HepG2 (cell line): ENCODE data around the gene ZMYND19. TPM values are rescaled to one million over a fixed set of nuclear protein-coding genes. Genes with fewer than 3 reads are reported as not detected.

ENCODE experiments used
- ATAC-seq: fragments of 200-7000 bp; cut with Tn5 transposase; 3 replicates; pipeline ENCODE4 v1.9.1; 2020; ENCODE audit warnings: mild to moderate bottlenecking, moderate library complexity
- BruUV-seq: library from RNA; stranded (reverse); fragments of 400-500 nt; replicated peaks from 2 replicates; lab custom pipeline; 2021; lab: Mats Ljungman, UMichigan
- CTCF ChIA-PET: fragments of 300-600 bp; formaldehyde crosslinking; extraction: SDS; loops from one replicate; lab custom pipeline; 2021; ENCODE audit warnings: low total read pairs, inconsistent platforms, low intra/inter-chr PET ratio; lab: Yijun Ruan, JAX
- POLR2A ChIA-PET: fragments of 350-600 bp; sonication (Branson Sonifier 250); formaldehyde crosslinking; loops from one replicate; lab custom pipeline; 2020; ENCODE audit warnings: antibody characterized with exemption, inconsistent platforms; lab: Yijun Ruan, JAX
- DNase-seq: peaks from one replicate; pipeline ENCODE4 v3.0.0-alpha.2; 2015; ENCODE audit warnings: low spot score
- FAIRE-seq: peaks from 3 replicates; lab custom pipeline; 2011; peaks lifted over from hg19 to GRCh38; lab: Jason Lieb, UNC
- H2AFZ ChIP-seq: one replicate; pipeline ENCODE4 v1.6.1; 2011; ENCODE audit warnings: low read length, inconsistent platforms
- H3K27ac ChIP-seq: fragments of 300-600 bp; 3 replicates; pipeline ENCODE4 v1.8.0; 2011; ENCODE audit warnings: mixed run types, mild to moderate bottlenecking, mixed read lengths, low read length, inconsistent platforms; ENCODE audit not compliant: insufficient read depth; ENCODE audit errors: extremely low read length
- H3K27me3 ChIP-seq, 2 experiments: fragments of 200-600 bp in 1 of 2; 2 replicates in 1 of 2; 3 replicates in 1 of 2; pipeline versions ENCODE4 v1.6.0 to v1.8.0; 2011; ENCODE audit warnings: low read length in 2 of 2, mild to moderate bottlenecking in 2 of 2, moderate library complexity in 2 of 2, inconsistent platforms in 1 of 2; ENCODE audit not compliant: insufficient read depth in 2 of 2, control insufficient read depth in 1 of 2
- H3K36me3 ChIP-seq, 2 experiments: fragments of 200-600 bp in 1 of 2; replicated peaks in 1 of 2; 2 replicates in 1 of 2; 3 replicates in 1 of 2; pipeline versions ENCODE4 v1.5.1 to v1.8.0; 2011; ENCODE audit warnings: low read length in 2 of 2, inconsistent platforms in 1 of 2; ENCODE audit not compliant: insufficient read depth in 2 of 2, control insufficient read depth in 1 of 2
- H3K4me1 ChIP-seq: 2 replicates; pipeline ENCODE4 v1.5.1; 2012; ENCODE audit warnings: low read length, inconsistent platforms; ENCODE audit not compliant: insufficient read depth
- H3K4me2 ChIP-seq: 2 replicates; pipeline ENCODE4 v1.6.0; 2011; ENCODE audit warnings: low read depth, low read length, inconsistent platforms
- H3K4me3 ChIP-seq, 3 experiments: fragments of 200-600 bp in 1 of 3; sonication (generic), shearing (Covaris generic) in 1 of 3; replicated peaks in 1 of 3; 2 replicates each; pipeline ENCODE4 v1.5.1; 2011 to 2016; ENCODE audit warnings: low read length in 3 of 3, inconsistent platforms in 2 of 3, low read depth in 2 of 3, mild to moderate bottlenecking in 2 of 3, control low read depth in 1 of 3, mixed read lengths in 1 of 3; ENCODE audit not compliant: insufficient read depth in 1 of 3
- H3K79me2 ChIP-seq: one replicate; pipeline ENCODE4 v1.6.1; 2011; ENCODE audit warnings: low read length, inconsistent platforms; ENCODE audit not compliant: insufficient read depth
- H3K9ac ChIP-seq: 2 replicates; pipeline ENCODE4 v1.6.0; 2011; ENCODE audit warnings: mild to moderate bottlenecking, low read depth, low read length, inconsistent platforms; ENCODE audit not compliant: insufficient read depth
- H3K9me3 ChIP-seq: 2 replicates; pipeline ENCODE4 v1.5.1; 2012; ENCODE audit warnings: mild to moderate bottlenecking, low read length
- H4K20me1 ChIP-seq: 2 replicates; pipeline ENCODE4 v1.6.0; 2011; ENCODE audit warnings: inconsistent platforms, mild to moderate bottlenecking, low read length, moderate library complexity; ENCODE audit not compliant: insufficient read depth
- ADNP ChIP-seq: sonication (generic); formaldehyde crosslinking; IDR thresholded peaks from 2 replicates; pipeline ENCODE4 v1.4.0; 2020; ENCODE audit warnings: missing genetic modification reagents
- CBFB ChIP-seq: sonication (generic); formaldehyde crosslinking; IDR thresholded peaks from 2 replicates; pipeline ENCODE4 v1.4.0; 2020; ENCODE audit warnings: missing genetic modification reagents
- EED ChIP-seq: sonication (generic); formaldehyde crosslinking; IDR thresholded peaks from 2 replicates; pipeline ENCODE4 v1.5.0; 2020; ENCODE audit warnings: mild to moderate bottlenecking, missing genetic modification reagents
- HNRNPL ChIP-seq: fragments of 200-400 bp; formaldehyde crosslinking; IDR thresholded peaks from 2 replicates; pipeline ENCODE4 v1.6.1; 2017; ENCODE audit warnings: mild to moderate bottlenecking, low read depth, low read length
- KAT2B ChIP-seq: fragments of 150-350 bp; IDR thresholded peaks from 2 replicates; pipeline ENCODE4 v1.6.1; 2014; ENCODE audit warnings: low read depth, low read length, borderline replicate concordance
- KAT7 ChIP-seq: IDR thresholded peaks from 2 replicates; pipeline ENCODE4 v1.6.1; 2018; ENCODE audit warnings: borderline replicate concordance, missing compliant biosample characterization
- KDM1A ChIP-seq: IDR thresholded peaks from 2 replicates; pipeline ENCODE4 v1.6.1; 2016; ENCODE audit warnings: missing compliant biosample characterization
- MEF2D ChIP-seq: sonication (generic); formaldehyde crosslinking; IDR thresholded peaks from 2 replicates; pipeline ENCODE4 v1.5.1; 2020; ENCODE audit warnings: mild to moderate bottlenecking, missing genetic modification reagents
- POLR2G ChIP-seq: fragments of 200-400 bp; formaldehyde crosslinking; IDR thresholded peaks from 2 replicates; pipeline ENCODE4 v1.6.1; 2018; ENCODE audit warnings: mild to moderate bottlenecking, low read depth, low read length, moderate library complexity
- SP5 ChIP-seq: IDR thresholded peaks from 2 replicates; pipeline ENCODE4 v1.6.1; 2016; ENCODE audit warnings: low read depth, borderline replicate concordance
- TBL1XR1 ChIP-seq: fragments of 150-350 bp; IDR thresholded peaks from 2 replicates; pipeline ENCODE4 v1.6.1; 2014; ENCODE audit warnings: borderline replicate concordance, low read length; ENCODE audit not compliant: partially characterized antibody
- ZNF235 ChIP-seq: sonication (generic); formaldehyde crosslinking; IDR thresholded peaks from 2 replicates; pipeline ENCODE4 v1.8.1; 2023; ENCODE audit warnings: mild to moderate bottlenecking, missing genetic modification reagents, borderline replicate concordance
- ZNF33A ChIP-seq: sonication (generic); formaldehyde crosslinking; IDR thresholded peaks from 2 replicates; pipeline ENCODE4 v1.5.1; 2020; ENCODE audit warnings: missing genetic modification reagents, mild to moderate bottlenecking, moderate library complexity, borderline replicate concordance
- ZNF343 ChIP-seq: sonication (generic); formaldehyde crosslinking; IDR thresholded peaks from 2 replicates; pipeline ENCODE4 v1.4.0; 2020; ENCODE audit warnings: mild to moderate bottlenecking, missing genetic modification reagents
- ZNF530 ChIP-seq: sonication (generic); formaldehyde crosslinking; IDR thresholded peaks from 2 replicates; pipeline ENCODE4 v1.5.0; 2020; ENCODE audit warnings: low read depth, mild to moderate bottlenecking, missing genetic modification reagents
- ZNF564 ChIP-seq: sonication (generic); formaldehyde crosslinking; IDR thresholded peaks from 2 replicates; pipeline ENCODE4 v1.8.1; 2023; ENCODE audit warnings: mild to moderate bottlenecking, missing genetic modification reagents
- ZNF598 ChIP-seq: sonication (generic); formaldehyde crosslinking; IDR thresholded peaks from 2 replicates; pipeline ENCODE4 v1.5.1; 2020; ENCODE audit warnings: mild to moderate bottlenecking, missing genetic modification reagents, borderline replicate concordance
- ZNF749 ChIP-seq: sonication (generic); formaldehyde crosslinking; IDR thresholded peaks from 2 replicates; pipeline ENCODE4 v1.8.0; 2022; ENCODE audit warnings: mild to moderate bottlenecking, missing genetic modification reagents, moderate library complexity, borderline replicate concordance
- WGBS: methylation state at CpG from one replicate; pipeline ENCODE4 v1.1.6; 2017; ENCODE audit warnings: low lambda C conversion rate; 5-methylcytosine and 5-hydroxymethylcytosine counted together
- in situ Hi-C: cut with HindIII; loops from 2 replicates; pipeline ENCODE4 v1.10.0; 2017; ENCODE audit warnings: low pct_unique_long_range_greater_than_20kb; ENCODE audit not compliant: extremely low pct_ligation_motif_present
- intact Hi-C: fragments of 100-400 bp; cut with micrococcal nuclease; formaldehyde crosslinking; loops from one replicate; pipeline ENCODE4 v1.10.0; 2022; ENCODE audit not compliant: unreplicated experiment
- polyA plus RNA-seq, 8 experiments: library from polyadenylated mRNA; depleted of rRNA in 3 of 8; stranded (reverse) in 7 of 8; unstranded in 1 of 8; fragments of >200 nt; fragmentation: Illumina TruSeq in 4 of 8; extraction: Trizol in 4 of 8; gene quantifications; 2 replicates each; pipeline versions ENCODE4 v1.2.1 to v1.2.3, GENCODE V29; 2011 to 2016; ENCODE audit warnings: low read depth in 4 of 8, missing spikeins in 1 of 8, mixed read lengths in 1 of 8; ENCODE audit not compliant: insufficient read depth in 1 of 8
- total RNA-seq, 5 experiments: library from RNA; depleted of rRNA; stranded (reverse); fragments of >200 nt; fragmentation: Illumina TruSeq; extraction: Trizol; gene quantifications; 2 replicates each; pipeline ENCODE4 v1.2.3, GENCODE V29; 2016; ENCODE audit warnings: low read depth in 1 of 5
- TF ChIP-seq, protein P1 (sequence below): sonication (generic); formaldehyde crosslinking; IDR thresholded peaks from 2 replicates; pipeline ENCODE4 v1.5.0; 2020; ENCODE audit warnings: missing genetic modification reagents
- TF ChIP-seq, protein P2 (sequence below): sonication (generic); formaldehyde crosslinking; IDR thresholded peaks from 2 replicates; pipeline ENCODE4 v1.4.0; 2020; ENCODE audit warnings: missing genetic modification reagents, borderline replicate concordance

The ZMYND19 gene
- total and polyA plus RNA-seq, 2 of the 13 experiments (the other 11 are each of a cell fraction or from before 2014, with no cell fraction given), result 21.3 to 38.7 TPM

GRCh38 chr9:137618105-137619067 lies 28.1 kb upstream of the ZMYND19 start, which contains the start of gene EHMT1:
Gene EHMT1, plus strand, starts transcription at chr9:137619005. Its CDS starts 24 bp downstream, at chr9:137619029.
- Histone ChIP-seq H3K9ac (peak within 1 kb of the TSS; percentile 94), H3K27ac (peak within 1 kb of the TSS; percentile 85), H3K36me3 (peaks cover 3 to 13% of the 10 kb centered on the region in 2 experiments; a peak in 4 of 5 replicates), H3K4me2 (peak within 1 kb of the TSS; percentile 90), H4K20me1 (peaks cover 11% of the 10 kb centered on the region), H3K4me3 (peak within 1 kb of the TSS; percentile 90 to 99 (median 96)), H3K79me2 (peaks cover 53% of the 10 kb centered on the region), H3K9me3 (no peaks in the 10 kb centered on the region), H2AFZ (peak within 1 kb of the TSS; percentile 27), H3K27me3 (no peaks in the 10 kb centered on the region; a peak in 1 of 5 replicates), H3K4me1 (peaks cover 38% of the 10 kb centered on the region)
- FAIRE-seq, result no peak
- WGBS, result no CpG with 5 or more reads among the region's 94 CpGs
- in situ Hi-C loops, result no loop called here
- ChIA-PET POLR2A (interaction anchor here (0.6 to 2.3 kb wide), 7 partner anchors 10 to 341 kb away, joined by 3 to 25 read pairs (median 5); partner anchors contain the start of genes ARRDC1, TOR4A and ZMYND19), CTCF (no interaction called here)
- intact Hi-C loops, result no loop called here
- peak; percentile 67 for DNase-seq
- TSS peak; percentile 80 for BruUV-seq
- peak; percentile 76 for ATAC-seq
- no peak for TF ChIP-seq ZNF749
- TF ChIP-seq, protein P1, sequence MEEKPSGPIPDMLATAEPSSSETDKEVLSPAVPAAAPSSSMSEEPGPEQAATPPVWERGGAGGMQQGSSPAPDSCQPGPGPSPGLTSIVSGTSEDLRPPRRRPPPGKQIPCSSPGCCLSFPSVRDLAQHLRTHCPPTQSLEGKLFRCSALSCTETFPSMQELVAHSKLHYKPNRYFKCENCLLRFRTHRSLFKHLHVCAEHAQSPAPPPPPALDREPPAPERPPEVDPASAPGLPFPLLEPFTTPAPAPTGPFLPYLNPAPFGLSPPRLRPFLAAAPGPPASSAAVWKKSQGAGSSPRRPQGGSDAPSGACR (CRISPR knock-in tag), result 0 out of 2 replicates have a peak, but pooled peaks have one; percentile 60
- TF ChIP-seq KAT2B, result no peak
- 0 out of 2 replicates have a peak, but pooled peaks have one; percentile 29 for TF ChIP-seq ZNF343 (CRISPR knock-in tag)
- TF ChIP-seq ZNF235 (CRISPR knock-in tag), result no peak
- no peak for TF ChIP-seq ZNF33A (CRISPR knock-in tag)
- TF ChIP-seq, protein P2, sequence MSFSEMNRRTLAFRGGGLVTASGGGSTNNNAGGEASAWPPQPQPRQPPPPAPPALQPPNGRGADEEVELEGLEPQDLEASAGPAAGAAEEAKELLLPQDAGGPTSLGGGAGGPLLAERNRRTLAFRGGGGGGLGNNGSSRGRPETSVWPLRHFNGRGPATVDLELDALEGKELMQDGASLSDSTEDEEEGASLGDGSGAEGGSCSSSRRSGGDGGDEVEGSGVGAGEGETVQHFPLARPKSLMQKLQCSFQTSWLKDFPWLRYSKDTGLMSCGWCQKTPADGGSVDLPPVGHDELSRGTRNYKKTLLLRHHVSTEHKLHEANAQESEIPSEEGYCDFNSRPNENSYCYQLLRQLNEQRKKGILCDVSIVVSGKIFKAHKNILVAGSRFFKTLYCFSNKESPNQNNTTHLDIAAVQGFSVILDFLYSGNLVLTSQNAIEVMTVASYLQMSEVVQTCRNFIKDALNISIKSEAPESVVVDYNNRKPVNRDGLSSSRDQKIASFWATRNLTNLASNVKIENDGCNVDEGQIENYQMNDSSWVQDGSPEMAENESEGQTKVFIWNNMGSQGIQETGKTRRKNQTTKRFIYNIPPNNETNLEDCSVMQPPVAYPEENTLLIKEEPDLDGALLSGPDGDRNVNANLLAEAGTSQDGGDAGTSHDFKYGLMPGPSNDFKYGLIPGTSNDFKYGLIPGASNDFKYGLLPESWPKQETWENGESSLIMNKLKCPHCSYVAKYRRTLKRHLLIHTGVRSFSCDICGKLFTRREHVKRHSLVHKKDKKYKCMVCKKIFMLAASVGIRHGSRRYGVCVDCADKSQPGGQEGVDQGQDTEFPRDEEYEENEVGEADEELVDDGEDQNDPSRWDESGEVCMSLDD (CRISPR knock-in tag), result no peak
- TF ChIP-seq ZNF530, result no peak
- TF ChIP-seq ADNP, result no peak
- TF ChIP-seq HNRNPL, result 0 out of 2 replicates have a peak, but pooled peaks have one; percentile 42
- TF ChIP-seq ZNF598 (CRISPR knock-in tag), result no peak
- TF ChIP-seq TBL1XR1, result no peak
- TF ChIP-seq CBFB, result 0 out of 2 replicates have a peak, but pooled peaks have one; percentile 44
- peak; percentile 18; the same call in 1 of the 2 replicates for TF ChIP-seq EED (CRISPR knock-in tag)
- TF ChIP-seq POLR2G, result peak; percentile 78
- no peak for TF ChIP-seq SP5 (CRISPR knock-in tag)
- no peak for TF ChIP-seq KDM1A (CRISPR knock-in tag)
- peak; percentile 72; the same call in 1 of the 2 replicates for TF ChIP-seq ZNF564 (CRISPR knock-in tag)
- TF ChIP-seq MEF2D, result peak; percentile 80; the same call in 1 of the 2 replicates
- TF ChIP-seq KAT7 (CRISPR knock-in tag), result peak; percentile 63; the same call in 1 of the 2 replicates
